IPS DF 6.9 (cell line): ENCODE results near the gene MEG3.
"Not testable (repeated sequence)": the region's sequence is repeated elsewhere in the genome, so short reads cannot be mapped to it uniquely, and the experiment has no call there.

Experiments
- DNase-seq: peaks from one replicate; pipeline ENCODE4 v3.0.0-alpha.2; 2013; ENCODE audit warnings: low read depth, low spot score
- H3K27ac ChIP-seq: one replicate; pipeline ENCODE4 v1.5.1; 2013; ENCODE audit warnings: low read length, control low read depth
- H3K27me3 ChIP-seq: 2 replicates; pipeline ENCODE4 v1.6.1; 2013; ENCODE audit warnings: mild to moderate bottlenecking, low read length; ENCODE audit not compliant: control insufficient read depth, insufficient read depth
- H3K36me3 ChIP-seq: 2 replicates; pipeline ENCODE4 v1.6.1; 2013; ENCODE audit warnings: low read length; ENCODE audit not compliant: control insufficient read depth, insufficient read depth
- H3K4me1 ChIP-seq: 2 replicates; pipeline ENCODE4 v1.6.1; 2013; ENCODE audit warnings: low read length; ENCODE audit not compliant: control insufficient read depth, insufficient read depth
- H3K4me3 ChIP-seq: 2 replicates; pipeline ENCODE4 v1.5.1; 2013; ENCODE audit warnings: mild to moderate bottlenecking, low read length
- H3K9me3 ChIP-seq: 2 replicates; pipeline ENCODE4 v1.6.1; 2013; ENCODE audit warnings: low read length, inconsistent platforms; ENCODE audit not compliant: control insufficient read depth, insufficient read depth
- WGBS: extraction: QIAGEN DNeasy Blood & Tissue Kit; methylation state at CpG from one replicate; pipeline ENCODE4 v1.1.7; 2013; ENCODE audit warnings: mixed read lengths, missing lambda C conversion rate; ENCODE audit not compliant: insufficient read length, insufficient coverage; 5-methylcytosine and 5-hydroxymethylcytosine counted together

Gene MEG3

DNA sequence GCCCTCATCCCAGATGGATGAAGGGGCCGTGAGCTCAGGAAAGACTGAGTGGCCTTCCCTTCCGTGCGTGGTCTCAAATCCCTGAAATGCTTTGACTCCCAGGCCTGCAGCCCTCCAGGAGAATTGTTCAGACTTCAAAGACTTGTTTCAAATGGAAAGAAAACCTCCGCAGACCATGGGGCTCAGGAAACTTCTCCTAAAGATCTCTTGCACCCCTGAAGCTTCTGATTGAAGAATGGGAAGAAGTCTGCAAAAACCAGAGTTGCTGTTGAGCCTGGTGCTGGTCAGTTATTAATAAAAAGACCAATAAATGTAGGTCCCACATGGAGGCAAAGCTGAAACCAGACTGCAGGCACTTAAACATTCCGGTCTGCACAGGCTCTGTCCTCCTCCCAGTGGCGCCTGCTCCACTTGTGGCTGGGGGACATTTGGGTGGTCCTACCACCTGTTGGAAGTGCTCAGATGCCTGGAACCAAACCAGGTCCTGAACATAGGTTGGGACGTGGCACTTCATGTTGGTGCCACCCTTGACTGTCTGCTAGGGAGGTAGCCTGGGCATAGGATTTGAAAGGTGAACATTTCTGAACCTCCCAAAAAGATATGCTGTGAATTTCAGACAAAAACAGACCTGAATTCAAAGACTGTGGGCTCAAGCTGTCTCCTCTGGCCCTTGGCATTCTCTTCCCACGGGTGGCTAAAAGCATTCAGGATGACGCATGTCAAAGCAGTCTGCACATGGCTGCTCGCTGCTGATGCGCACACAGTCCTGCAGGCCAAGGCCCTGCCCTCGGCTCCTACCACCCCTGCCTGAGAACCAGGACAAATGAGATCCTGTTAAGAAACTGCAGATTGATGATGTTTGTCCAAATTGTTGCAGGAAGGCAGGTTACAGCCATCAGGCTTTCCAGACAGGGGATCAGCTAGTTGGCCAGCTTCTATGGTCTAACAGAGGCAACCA lies 36.2 kb upstream of the MEG3 start:
- WGBS = no CpG with 5 or more reads among the region's 12 CpGs
- no peak for DNase-seq

DNA sequence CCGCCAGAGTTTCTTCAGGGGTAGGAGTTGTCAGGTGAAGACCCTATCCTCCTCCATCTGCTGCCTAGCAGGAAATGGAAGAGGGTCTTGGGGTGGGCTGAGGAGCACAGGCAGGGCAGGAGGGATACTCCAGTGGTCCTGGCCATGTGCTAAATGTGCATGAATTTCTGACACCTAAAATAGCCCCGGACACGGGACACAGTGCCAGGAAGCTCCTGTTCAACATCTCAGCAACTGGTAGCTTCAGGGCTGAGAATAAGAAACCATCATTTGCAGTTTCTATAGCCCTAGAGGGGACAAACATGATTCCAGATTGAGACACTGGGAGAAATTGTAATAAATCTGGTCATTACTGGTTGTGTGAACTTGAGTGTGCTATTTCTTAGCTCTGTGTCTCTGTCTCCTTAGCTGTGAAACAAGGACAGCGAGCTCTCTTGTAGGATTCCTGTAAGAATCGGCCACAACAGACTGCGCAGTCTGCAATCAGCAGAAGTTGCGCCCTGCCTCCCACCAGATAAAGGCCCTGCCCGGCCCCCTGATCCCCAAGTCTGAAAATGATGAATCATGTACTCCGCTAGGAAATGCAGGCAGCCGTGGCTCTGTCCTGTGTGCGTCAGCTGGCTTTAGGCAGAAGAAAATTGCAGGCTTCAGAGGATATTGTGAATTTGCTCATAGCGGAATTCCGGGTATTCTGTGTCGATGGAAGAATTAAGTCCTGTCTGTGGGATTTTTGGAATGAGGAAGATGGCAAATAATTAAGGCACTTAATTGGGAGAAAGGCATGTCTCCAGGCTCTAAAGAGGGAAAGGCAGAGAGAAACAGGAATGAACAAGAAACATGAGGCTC lies 35.2 kb upstream of the MEG3 start:
- Histone ChIP-seq H3K36me3 (no peaks in the 10 kb centered on the region), H3K4me3 (no peak overlapping the region), H3K27ac (no peak overlapping the region), H3K27me3 (no peaks in the 10 kb centered on the region), H3K9me3 (no peaks in the 10 kb centered on the region), H3K4me1 (no peaks in the 10 kb centered on the region; the same call in 1 of the 2 replicates)
- no CpG with 5 or more reads among the region's 14 CpGs for WGBS
- DNase-seq = no peak

More for the DNA sequence above, 36.2 kb upstream of the MEG3 start:
- no peaks in the 10 kb centered on the region for H3K9me3 ChIP-seq
- no peaks in the 10 kb centered on the region for H3K36me3 ChIP-seq
- H3K4me1 ChIP-seq = no peaks in the 10 kb centered on the region; the same call in 1 of the 2 replicates
- H3K27ac ChIP-seq = no peak overlapping the region
- H3K27me3 ChIP-seq = no peaks in the 10 kb centered on the region
- H3K4me3 ChIP-seq = no peak overlapping the region

GRCh38 chr14:100791348-100791735 lies 34.6 kb upstream of the MEG3 start:
- H3K4me1 ChIP-seq = no peaks in the 10 kb centered on the region; the same call in 1 of the 2 replicates
- WGBS = no CpG with 5 or more reads among the region's 13 CpGs
- H3K36me3 ChIP-seq = no peaks in the 10 kb centered on the region
- no peaks in the 10 kb centered on the region for H3K27me3 ChIP-seq
- no peaks in the 10 kb centered on the region for H3K9me3 ChIP-seq
- H3K27ac ChIP-seq = no peak overlapping the region
- no peak overlapping the region; the same call in 1 of the 2 replicates for H3K4me3 ChIP-seq
- DNase-seq = no peak

- H3K4me3 ChIP-seq = no peak overlapping the region
- no peaks in the 10 kb centered on the region for H3K36me3 ChIP-seq
Observed at GRCh38 chr14:100791995-100792394, 33.9 kb upstream of the MEG3 start.

DNA sequence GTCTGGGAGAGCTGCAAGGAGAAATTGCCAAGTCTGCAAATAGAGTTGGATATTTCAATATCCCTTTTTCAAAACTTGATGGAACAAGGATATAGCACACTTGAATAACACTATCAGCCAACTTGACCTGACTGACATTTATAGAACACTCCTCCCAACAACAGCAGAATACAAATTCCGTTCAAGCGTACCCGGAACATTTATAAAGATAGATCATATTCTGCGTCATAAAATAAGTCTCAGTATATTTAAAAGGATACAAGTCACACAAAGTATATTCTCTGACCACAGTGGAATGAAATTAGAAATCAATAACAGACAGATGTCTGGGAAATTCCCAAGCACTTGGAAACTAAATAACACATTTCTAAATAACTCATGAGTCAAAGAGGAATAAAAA lies 29.0 kb upstream of the MEG3 start:
- Histone ChIP-seq H3K4me1 (no peaks in the 10 kb centered on the region), H3K27ac (no peak overlapping the region), H3K36me3 (no peaks in the 10 kb centered on the region), H3K27me3 (no peaks in the 10 kb centered on the region), H3K9me3 (no peaks in the 10 kb centered on the region), H3K4me3 (no peak overlapping the region)
- no CpG with 5 or more reads among the region's 4 CpGs for WGBS
- no peak for DNase-seq

More at GRCh38 chr14:100791995-100792394, 33.9 kb upstream of the MEG3 start:
- Histone ChIP-seq H3K27ac (no peak overlapping the region), H3K4me1 (no peaks in the 10 kb centered on the region; the same call in 1 of the 2 replicates), H3K9me3 (no peaks in the 10 kb centered on the region), H3K27me3 (no peaks in the 10 kb centered on the region)
- WGBS = no CpG with 5 or more reads among the region's 13 CpGs
- no peak for DNase-seq

DNA sequence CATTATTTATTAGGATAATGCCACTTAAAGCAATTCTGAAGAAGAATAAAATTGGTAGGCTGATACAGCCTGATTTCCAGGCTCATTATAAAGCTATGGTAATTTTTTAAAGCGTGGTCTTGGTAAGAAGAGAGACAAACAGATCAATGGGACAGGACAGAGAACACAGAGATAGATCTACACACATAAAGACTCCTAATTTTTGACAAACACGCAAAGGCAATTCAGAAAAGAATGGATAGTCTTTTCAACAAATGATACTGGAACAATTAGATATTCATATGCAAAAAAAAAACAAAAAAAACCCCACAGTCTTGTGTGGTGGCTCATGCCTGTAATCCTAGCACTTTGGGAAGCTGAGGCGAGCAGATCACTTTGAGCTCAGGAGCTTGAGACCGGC lies 25.9 kb upstream of the MEG3 start:
- no peak overlapping the region for H3K27ac ChIP-seq

GRCh38 chr14:100801433-100801832 lies 24.5 kb upstream of the MEG3 start:
- WGBS = no CpG with 5 or more reads among the region's 9 CpGs
- H3K27me3 ChIP-seq, DNase-seq, H3K9me3 ChIP-seq, H3K27ac ChIP-seq, H3K4me1 ChIP-seq, H3K36me3 ChIP-seq, H3K4me3 ChIP-seq: not testable (repeated sequence)

More for the DNA sequence above, 25.9 kb upstream of the MEG3 start:
- Histone ChIP-seq H3K27me3 (no peaks in the 10 kb centered on the region), H3K36me3 (no peaks in the 10 kb centered on the region), H3K4me3 (no peak overlapping the region), H3K4me1 (peaks cover 6% of the 10 kb centered on the region), H3K9me3 (no peaks in the 10 kb centered on the region)
- WGBS = no CpG with 5 or more reads among the region's 4 CpGs
- no peak for DNase-seq

GRCh38 chr14:100802179-100802578 lies 23.7 kb upstream of the MEG3 start:
- H3K9me3 ChIP-seq = no peaks in the 10 kb centered on the region
- no peak overlapping the region for H3K4me3 ChIP-seq
- no peak overlapping the region for H3K27ac ChIP-seq
- no peaks in the 10 kb centered on the region for H3K27me3 ChIP-seq
- H3K36me3 ChIP-seq = no peaks in the 10 kb centered on the region
- H3K4me1 ChIP-seq = peaks cover 6% of the 10 kb centered on the region
- DNase-seq = no peak
- no CpG with 5 or more reads among the region's 7 CpGs for WGBS

DNA sequence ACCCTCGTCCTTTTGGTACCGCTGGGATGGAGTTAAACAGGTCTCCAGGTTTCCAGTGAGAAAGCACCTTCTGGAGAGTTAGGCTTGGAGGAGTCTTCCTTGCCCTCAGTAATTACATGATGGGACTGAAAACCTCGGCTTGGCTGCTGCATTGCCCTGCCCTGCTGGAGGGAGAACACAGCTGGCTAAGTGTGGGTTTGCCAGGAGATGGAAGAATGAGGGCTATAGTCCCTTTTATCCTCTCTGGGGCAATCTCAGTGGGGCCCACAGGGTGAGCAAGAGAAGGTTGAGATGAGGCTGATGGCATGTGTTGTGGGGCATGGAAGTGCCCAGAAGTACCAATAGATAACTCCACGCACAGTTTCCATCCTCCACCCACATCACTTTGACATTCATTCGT lies 23.2 kb upstream of the MEG3 start:
- Histone ChIP-seq H3K27ac (no peak overlapping the region), H3K9me3 (no peaks in the 10 kb centered on the region), H3K27me3 (no peaks in the 10 kb centered on the region), H3K36me3 (no peaks in the 10 kb centered on the region), H3K4me3 (no peak overlapping the region), H3K4me1 (peaks cover 6% of the 10 kb centered on the region)
- DNase-seq = no peak
- no CpG with 5 or more reads among the region's 5 CpGs for WGBS

DNA sequence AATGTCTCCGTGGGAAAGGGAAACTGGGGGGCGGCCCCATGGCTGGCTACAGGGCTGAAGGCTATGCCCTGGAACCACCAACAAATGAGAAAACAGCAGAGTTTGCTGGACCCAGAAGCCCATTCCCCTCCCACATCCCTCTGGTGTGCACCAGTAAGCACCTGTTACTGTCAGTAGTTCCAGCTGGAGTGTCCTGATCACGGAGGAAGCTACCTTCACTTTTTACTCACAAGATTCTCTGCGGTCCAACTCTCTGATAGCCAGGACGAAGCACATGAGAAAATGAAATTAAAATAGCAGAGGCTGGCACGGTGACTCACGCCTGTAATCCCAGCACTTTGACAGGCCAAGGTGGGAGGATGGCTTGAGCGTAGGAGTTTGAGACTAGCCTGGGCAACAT lies 22.7 kb upstream of the MEG3 start:
- Histone ChIP-seq H3K9me3 (no peaks in the 10 kb centered on the region; the same call in 1 of the 2 replicates), H3K27me3 (no peaks in the 10 kb centered on the region), H3K4me3 (no peak overlapping the region), H3K36me3 (no peaks in the 10 kb centered on the region), H3K4me1 (peaks cover 6% of the 10 kb centered on the region), H3K27ac (no peak overlapping the region)
- no CpG with 5 or more reads among the region's 8 CpGs for WGBS
- no peak for DNase-seq
